Fibroblast of upper back skin (primary cell): ENCODE data around the gene CTTN.

Source experiments
- DNase-seq: peaks from one replicate; pipeline ENCODE4 v3.0.0-alpha.2; 2013

CTTN gene

DNA sequence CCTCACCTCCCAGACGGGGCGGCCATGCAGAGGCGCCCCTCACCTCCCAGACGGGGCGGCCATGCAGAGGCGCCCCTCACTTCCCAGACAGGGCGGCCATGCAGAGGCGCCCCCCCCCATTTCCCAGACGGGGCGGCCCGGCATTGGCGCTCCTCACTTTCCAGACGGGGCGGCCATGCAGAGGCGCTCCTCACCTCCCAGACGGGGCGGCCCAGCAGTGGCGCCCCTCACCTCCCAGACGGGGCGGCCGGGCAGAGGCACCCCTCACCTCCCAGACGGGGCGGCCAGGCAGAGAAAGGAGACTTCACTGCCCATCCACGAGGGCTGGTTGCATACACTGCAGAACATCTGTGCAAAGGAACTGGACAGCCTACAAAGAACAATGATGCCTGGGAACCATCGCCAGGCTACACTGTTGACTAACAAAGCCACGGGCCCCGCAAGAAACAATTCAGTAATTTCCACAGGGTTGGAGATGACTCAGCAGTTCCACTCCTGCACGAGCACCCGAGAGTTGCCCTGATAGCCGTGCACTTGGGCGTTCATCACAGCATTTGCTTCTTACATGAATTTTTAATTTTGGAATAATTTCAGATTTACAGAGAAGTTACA, 58.7 kb downstream of the CTTN start:
- peak; percentile 25 for DNase-seq

DNA sequence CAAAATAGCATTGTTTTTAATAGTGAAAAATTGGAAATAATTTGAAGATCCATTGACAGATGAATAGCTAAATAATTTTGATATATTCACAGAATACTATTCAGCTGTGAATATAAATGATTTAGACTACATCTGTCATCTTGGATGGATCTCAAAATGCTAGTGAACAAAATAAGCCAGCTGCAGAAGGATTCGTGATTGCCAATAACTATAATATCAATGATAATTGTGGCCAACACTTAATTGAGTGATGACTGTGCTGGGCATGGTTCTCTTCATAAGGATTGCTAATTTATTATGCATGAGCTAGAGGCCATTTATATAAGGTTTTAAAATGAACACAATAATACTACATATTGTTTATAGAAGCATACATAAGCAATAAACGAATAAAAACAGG, 60.4 kb downstream of the CTTN start:
- DNase-seq, result no peak

DNA sequence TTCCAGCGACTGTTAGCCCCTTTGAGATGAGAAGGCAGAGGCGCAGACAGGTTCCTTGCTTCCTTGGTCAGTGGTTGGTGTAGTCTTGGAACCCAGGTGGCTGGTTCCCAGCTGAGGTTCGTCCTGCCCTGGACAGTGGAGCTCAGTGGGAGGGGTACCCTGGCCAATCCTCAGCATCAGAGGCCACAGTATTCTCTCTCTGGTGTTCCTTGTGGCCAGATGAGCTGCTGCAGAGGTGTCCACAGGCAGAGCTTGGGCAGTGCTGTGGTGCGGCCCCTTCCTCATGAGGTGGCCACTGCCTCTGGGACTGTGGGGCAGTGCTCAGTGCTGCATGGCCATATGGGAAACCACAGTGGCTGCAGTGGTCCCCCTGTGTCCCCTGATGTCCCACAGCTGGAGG, 61.8 kb downstream of the CTTN start:
- no peak for DNase-seq

DNA sequence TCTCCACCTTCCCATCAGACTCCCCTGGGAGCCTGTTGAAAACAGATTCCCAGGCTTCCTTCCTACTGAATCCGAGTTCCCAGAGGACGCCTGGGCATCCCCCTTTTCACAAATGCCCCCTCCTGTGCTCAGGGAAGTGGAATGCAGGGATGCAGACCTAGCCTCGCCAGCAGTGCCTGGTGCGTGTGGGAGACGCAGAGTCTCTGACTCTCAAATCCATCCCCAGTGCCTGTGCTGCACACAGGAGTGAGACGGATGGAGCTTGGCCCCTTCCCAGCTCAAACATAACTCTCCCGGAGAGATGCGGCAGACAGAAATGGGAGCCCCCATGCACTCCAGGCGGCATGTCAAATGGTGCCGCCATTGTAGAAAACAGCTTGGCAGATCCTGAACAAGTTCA, 62.6 kb downstream of the CTTN start:
- no peak for DNase-seq

DNA sequence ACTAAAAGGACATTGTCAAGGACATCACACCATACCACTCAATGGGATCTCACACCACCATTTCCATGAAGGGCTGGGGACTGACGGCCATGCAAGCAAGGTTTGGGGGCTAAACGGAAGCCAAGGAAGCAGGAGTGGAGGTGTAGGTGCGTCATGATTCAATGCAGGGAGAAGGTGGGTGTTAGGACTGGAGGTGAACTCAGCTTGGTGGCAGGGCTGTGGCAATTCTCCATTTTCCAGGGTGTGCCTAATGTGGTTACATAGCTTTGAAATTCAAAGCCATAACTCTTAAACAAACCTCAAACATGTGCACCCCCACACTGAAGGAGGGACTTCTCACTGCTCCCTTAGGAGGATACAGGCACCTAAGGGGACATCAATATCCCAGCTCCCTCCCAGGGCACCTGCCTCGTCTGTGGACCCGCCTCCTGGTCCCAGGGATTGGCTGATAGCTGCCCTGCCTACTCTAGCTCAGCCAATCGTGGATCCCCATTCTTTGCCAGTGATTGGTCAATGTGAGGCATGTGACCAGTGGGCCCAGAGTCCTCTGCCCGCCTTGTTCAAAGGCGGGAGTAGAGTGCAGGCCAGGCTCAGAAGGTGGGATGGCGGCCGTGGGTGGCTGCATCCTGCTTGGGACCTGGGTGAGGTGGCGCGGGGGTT, 64.6 kb downstream of the CTTN start:
- no peak for DNase-seq

DNA sequence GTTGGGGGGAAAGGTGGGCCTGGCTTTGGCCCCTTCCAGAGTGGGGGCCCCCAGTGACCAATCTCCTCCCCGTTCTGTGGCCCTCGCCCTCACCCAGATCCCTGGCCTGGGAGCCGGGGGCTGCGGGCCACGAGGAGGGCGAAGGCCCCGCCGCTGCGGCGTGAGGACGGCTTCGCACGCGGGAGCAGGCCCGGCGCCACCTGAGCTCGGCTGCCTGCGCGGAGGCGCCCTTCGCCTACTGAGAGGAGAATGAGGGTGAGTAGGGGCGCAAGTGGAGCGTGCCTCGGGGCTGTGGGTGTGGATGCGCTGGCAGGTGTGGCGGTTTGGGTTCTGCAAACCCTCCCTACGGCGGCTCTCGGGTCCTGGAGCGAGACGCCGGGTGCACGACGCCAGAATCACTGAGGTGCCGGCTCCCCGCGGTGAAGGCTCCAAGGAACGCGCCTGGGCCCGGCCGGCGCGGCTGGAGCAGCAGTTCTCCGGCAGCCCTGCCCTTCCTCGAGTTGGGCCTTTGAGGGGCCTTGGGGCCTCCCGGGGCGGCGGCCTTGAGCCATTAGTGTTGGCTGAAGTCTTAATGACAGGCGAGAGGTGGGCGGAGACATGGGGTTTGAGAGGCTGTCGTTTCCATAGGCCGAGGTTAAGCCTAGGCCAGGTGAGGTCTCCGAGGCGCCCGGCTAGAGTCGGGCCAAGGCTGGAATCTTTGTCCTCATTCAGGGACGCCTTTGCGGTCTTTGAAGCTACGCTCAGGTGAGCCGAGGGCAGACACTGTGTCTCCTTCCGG, 65.3 kb downstream of the CTTN start:
- DNase-seq, result no peak

DNA sequence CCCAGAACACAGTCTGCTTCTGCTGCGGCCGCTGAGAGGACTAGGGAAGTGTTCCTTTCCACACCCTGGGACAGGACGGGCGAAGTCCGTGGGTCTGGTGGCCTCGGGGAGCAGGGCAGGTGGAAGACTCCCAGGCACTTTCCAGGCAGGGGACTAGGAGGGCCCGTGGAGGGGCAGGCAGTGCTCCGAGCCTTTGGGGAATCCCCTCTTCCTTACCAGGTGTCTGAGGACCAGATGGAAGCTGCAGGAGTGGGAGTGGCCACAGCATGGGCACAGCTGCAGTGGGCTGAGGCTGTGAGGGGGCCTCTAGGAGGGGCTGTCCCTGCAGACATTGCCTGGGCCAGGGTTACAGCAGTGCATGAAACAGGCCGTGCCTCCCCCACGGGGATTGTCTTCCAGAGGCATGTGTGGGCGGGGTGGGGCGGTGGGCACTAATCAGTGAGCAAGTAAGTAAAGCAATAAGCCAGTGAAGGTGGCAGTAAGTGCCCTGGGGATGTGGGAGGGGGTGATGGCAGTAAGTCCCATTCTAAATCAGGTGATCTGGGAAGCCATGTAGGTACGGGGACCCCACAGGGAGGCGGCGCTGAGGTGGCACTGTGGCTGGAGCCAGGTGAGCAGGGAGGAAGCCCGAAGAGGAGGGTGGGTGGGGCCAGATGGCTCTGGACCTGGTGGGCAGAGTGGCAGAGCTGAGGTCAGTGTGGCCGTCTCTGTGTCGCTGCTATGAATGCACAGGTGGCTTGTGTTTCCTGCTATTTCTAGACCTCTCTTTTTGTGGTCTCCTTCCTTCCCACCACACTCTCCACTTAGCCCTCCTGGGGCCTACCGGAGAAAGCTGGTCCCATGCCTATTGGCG, 66.4 kb downstream of the CTTN start:
- no peak for DNase-seq

DNA sequence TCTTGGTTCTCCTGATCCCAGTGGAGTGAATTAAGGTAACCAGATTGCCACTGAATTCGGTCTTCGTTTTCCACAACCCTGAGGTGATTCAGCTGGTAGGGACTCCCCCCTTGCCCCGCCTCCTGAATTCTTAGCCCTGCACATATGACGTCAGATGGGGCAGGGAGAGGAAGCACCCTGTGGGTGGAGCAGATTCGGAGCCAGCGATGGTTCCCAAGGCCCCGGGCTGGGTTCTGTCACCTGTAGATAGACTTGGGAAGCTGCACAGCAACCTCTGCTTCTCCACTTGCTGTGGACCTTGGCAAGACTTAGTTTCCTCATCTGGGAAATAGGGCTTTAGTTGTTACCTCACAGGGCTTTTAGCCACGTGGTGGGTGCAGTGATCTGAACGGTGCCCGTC, 67.8 kb downstream of the CTTN start:
- no peak for DNase-seq

DNA sequence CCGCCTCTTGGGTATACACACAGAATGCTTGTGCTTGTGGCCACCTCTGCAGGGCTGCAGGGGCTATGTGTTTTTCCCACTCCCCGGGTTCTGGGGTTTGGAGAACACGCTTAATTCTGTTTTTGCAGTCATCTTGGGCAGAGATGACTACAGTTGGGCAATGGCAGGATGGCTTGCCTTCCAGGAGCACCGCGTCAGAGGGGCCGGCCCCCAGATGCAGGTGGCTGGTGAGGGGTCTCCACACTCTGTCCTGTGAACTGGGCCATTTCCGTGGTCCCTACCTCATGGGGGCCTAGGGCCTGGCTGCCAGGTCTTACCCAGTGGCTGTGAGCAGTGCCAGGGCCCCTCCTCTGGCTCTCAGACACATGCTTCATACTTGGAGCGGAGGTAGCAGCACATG, 68.3 kb downstream of the CTTN start:
- DNase-seq, result no peak

DNA sequence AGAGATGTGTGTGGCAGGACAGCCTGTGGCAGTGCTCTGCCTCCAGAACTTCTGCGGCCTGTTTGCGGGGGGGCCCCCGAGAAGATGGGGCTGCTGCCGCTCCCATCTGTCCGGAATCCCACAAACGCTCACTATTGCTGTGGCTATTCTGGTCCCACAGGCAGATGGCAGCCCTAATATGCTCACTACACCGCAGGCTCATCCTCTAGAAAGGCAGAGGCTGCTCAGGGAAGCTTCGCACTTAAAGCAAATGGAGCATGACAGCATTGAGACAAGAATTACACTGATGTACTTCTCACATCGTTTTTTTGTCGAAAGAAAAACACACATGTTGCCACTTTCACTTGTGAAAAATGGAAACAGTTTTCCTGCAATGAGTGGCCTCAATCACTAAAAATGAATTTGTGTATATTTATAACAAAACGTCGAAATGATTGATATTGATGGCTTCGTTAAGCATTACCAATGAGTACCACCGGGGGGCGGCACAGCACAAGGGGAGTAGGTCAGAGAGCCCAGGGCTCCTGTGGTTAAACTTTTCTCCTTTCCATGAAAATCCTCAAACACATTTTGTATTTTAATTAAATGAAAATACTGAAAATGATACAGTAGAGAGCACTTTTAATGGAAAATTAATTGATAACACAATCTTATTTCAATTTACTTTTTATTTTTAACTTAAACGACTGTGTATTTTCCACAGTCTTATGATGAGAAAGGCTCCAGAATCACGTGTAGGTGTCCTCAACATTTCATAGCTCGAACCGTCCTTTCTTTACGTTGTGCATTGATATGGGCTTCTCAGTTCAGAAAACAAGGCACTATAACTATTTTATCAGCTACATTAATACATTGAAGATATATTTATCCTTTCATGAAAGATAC, 69.1 kb downstream of the CTTN start:
- DNase-seq, result peak; percentile 25

DNA sequence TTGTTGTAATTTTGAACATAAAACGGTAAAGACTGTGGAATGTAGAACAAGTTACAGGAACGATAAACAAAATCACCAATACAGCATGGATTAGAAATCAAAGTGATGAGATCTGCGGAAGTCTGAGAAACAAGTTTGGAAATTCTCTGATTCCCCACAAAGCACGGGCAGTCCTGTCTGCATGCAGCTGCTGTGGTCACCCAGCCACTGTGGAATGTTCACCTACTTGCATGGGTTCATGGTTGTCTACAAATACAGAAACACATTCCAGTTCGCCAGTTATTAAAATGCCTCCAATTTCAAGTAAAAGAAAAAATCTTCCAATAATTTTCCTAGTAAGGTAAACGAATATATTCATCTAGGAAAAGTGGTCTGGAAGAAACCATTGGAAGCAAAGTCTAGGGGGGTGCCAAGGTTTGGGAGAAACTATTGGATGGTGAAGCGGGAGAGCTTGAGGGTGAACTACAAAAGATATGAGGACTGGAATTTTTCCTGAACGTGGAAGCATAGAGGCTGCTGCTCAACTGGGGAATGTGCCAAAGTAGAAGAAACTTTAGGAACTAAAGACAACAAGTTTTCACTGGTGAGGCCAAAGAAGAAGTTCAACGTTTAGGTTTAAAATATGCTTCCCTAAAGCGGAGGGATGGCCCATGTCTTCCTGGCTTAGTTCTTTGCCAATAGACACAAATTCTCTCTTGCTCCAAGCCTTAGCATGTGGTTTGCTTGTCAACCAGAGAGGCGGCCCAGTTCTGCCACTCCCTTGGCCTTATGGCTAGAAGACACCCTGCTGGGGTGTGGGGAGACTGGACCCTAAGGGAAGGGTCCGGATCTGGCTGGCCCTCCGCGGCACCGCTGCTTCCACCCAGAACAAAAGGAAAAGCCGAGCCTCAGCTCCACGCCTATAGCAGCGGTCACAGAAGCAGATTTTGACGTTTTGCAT, 70.2 kb downstream of the CTTN start:
- DNase-seq, result no peak

DNA sequence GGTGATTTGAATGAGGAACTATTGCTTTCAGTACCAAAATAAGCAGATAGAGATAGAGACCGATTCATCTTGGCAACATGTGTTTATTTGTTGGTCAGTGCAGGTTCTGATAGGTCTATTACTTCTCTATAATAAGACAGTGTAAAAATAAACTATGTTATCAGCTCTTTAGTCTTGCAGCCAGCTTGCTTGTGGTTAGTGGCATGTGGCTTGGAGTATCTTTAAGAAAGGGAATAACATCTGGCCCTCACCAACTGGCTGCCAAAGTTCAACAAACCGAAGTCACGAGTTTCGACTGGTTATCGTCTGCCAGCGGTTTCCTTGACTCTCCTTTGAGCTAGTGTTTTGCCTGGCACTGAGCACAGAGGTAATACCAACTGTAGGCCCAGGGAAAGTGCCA, 71.8 kb downstream of the CTTN start:
- DNase-seq, result no peak

DNA sequence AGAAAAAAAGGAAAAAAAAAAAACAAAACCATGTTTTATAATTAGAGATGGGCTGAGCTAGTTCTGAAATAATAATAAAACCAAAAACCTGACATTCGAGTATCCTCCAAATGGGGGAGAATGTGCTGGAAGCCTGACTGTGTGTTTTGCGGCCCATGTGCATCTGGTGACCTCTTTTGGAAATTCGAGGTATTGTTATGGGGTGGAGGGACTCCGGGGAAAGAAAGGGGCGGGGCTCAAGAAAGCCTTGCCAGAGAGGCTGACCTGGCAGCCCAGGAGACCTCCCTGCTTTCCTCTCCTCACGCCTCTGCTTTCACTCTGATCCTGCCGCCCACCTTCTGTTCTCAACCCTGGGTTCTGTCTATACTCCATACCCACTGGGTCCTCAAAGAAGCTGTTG, 72.9 kb downstream of the CTTN start:
- peak; percentile 17 for DNase-seq

DNA sequence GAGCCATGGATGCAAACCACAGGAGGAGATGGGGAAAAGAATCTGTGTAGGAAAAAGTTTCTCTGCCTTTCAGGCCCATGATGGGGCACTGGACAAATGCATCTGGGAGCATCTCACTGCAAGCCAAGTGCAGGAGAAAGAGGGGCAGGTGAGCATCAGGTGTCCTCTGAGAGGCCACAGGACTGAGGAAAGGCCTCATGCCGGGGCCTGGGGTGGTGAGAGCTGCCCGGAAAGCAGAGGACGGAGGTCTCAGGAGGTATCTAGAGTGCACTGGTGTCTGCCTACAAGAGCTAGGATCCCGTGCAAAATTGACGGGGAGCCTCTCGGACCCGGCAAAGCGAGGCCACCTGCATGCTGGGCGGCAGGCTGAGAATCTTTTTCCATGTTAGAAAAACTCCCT, 73.9 kb downstream of the CTTN start:
- DNase-seq, result no peak

DNA sequence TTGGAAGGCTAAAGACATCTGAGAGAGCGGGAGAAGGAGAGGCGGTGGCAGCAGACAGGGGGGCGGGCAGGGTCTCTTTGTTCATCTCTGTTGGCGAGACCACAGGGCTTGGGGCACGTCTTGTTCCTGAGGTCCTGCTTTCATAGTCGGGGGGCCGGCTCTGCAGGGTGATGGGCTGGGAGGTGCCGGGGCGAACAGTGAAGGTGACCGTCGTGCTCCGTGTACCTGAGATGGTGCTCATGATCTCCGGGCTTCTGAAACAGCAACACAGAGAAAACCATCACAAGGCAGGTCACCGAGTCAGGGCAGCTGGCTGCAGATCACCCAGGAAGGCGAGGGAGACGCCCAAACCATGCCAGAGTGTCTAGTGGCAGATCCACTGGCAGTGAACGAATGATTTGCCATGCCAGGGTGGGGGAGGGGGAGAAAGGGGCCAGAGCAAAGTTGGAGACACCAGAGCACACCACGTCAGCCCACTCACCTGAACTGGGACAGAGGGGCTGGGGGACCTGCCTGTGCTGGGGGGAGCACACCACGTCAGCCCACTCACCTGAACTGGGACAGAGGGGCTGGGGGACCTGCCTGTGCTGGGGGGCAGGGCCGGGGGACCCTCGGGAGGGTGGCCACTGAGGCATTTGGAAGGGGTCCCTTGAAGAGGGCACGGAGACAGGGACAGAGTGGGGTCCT, 75.0 kb downstream of the CTTN start:
- DNase-seq, result no peak

DNA sequence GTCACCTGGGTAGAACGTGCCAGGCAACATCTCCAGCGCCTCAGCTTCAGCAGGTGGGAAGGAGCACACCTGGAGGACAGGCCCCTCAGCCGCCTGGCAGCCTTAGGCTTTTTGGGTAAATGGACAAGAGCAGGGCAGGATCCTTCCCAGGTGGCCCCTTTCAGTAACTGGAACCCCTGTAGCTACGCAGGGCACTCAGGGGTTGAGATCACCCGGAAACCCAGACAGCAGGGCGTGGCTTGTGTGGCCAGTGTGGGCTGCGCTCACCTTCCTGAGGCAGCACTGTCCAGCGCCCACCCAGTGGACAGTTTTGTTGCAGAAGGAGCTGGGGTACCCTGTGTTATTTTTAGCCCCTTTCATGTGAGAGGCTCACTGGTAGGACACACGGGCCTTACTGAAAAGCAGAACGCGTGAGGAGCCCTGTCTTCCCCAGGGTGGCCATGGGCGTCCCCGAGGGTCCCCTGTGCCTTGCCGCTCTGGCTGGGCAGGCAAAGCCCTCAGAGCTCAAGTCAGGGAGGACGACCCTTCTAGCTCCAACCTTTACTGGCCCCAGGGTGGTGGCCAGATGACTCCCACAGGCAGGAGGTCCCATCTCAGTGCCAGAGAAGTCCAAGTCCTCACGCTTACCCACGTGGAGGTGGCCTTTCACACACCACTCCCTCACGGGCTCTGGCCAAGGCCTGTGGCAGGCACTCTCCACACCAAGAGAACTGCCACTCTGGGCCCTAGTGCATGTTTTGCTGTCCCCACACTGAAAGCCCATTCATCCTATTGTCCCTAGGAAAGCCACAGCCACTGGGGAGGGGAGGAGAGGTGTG, 75.8 kb downstream of the CTTN start:
- DNase-seq, result no peak

DNA sequence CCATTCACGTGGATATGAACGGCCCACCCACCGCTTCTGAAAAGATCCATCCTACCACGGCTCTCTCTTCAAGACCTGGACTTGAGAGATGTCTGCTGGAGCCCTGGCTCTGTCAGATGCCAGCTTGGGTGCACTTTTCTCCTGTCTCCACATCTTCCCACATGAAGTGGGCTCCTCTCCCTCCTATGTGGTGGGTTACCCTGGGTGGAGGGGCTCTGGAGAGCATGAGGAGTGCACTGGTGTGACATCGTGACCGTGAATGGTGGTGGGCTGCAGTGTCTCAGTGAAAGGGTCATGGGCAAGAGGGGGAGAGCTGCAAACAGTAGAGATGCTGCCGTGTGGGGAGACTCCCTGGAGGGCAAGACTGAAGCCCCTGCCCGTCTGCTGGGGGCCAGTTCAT, 76.4 kb downstream of the CTTN start:
- no peak for DNase-seq

DNA sequence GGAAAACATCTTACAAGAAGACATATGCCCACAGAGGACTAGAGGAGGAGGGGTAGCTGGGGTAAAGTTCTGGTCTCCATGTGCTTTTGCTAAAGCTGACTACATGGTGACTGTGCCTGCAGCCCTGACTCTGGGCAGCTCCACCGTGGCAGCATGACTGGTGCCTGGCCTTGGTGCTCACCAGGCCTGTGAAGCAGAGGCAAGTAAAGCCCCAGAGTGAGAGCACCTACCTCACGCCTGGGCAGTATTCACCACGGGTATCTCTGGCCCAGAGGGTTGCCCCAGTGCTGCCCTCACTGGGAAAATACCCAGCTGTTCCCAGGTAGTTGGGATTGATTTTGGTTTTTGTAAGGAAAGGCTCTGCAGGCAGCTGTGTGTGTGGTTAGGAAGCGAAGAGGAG, 78.3 kb downstream of the CTTN start:
- no peak for DNase-seq

DNA sequence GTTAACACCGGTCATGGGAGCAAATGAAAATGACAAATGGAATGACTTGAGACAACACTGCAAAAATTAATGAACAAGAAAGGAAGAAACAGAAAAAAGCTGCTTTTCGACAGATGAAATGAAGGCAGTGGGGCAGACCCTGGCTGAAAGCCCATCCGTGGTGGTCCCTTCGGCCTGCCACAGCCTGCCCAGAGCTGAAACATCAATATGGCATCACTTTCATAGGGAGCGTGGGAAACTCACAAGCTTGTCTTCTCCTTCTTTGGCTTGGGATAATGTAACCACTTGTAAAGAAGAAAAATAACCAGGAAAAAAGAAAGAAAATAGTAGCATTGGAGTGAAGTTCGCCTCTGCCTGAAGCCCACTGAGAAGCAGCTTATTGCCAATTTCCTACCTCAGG, 78.8 kb downstream of the CTTN start:
- no peak for DNase-seq

DNA sequence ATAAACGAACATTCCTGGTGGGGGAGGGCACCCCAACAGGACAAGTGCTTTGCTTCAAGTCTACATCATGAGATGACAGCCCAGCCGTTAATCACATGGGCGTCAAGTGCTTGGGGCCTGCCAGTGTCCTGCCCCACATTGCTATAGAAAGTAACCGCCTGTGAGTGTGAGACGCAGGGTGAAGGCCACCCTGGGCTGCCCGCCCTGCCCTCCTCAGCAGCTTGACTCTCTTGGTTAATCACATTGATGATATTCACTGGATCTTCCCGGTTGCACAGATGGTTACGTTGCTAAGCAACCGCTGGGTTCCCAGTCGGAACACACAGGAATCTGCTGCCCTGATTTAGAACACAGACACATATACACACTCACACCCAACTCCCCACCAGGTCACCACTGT, 79.3 kb downstream of the CTTN start:
- no peak for DNase-seq
